ENCODE data around the gene EIF1B. TPM values are rescaled to one million over a fixed set of nuclear protein-coding genes. Genes with fewer than 3 reads are reported as not detected.

Gene EIF1B
- total RNA-seq, 3 donors from 2014 or later = 30.9 to 38.0 (median 31.2) TPM

- no peaks in the 10 kb centered on the region for H3K36me3 ChIP-seq
- no peak for TF ChIP-seq POLR2AphosphoS5 (IDR thresholded peaks at IDR 0.05)
- TF ChIP-seq POLR2A (IDR thresholded peaks at IDR 0.05) = no peak
- TF ChIP-seq CTCF (IDR thresholded peaks at IDR 0.05) = no peak
- H3K4me1 ChIP-seq = no peaks in the 10 kb centered on the region
- DNase-seq (ENCODE audit: low spot score in 2 of 2) = no peak
- no peaks in the 10 kb centered on the region for H3K9me3 ChIP-seq
- no peaks in the 10 kb centered on the region for H3K27me3 ChIP-seq
- H3K27ac ChIP-seq = no peak overlapping the region
- intact Hi-C loops (cut with DNase I; ENCODE audit: low total_unique reads) = no loop called here
- H3K4me3 ChIP-seq = no peak overlapping the region
Observed at GRCh38 chr3:40328374-40328773, 18.9 kb downstream of the EIF1B start.

GRCh38 chr3:40329071-40329470 is 19.6 kb downstream of the EIF1B start:
- DNase-seq (ENCODE audit: low spot score in 2 of 2) = no peak
- intact Hi-C loops (cut with DNase I; ENCODE audit: low total_unique reads) = no loop called here

GRCh38 chr3:40332684-40333083 is 23.2 kb downstream of the EIF1B start:
- Histone ChIP-seq H3K4me3 (no peak overlapping the region), H3K27me3 (no peaks in the 10 kb centered on the region), H3K4me1 (no peaks in the 10 kb centered on the region), H3K9me3 (no peaks in the 10 kb centered on the region), H3K27ac (peak overlapping the region in 1 of 2 donors; percentile 25), H3K36me3 (no peaks in the 10 kb centered on the region)
- TF ChIP-seq POLR2AphosphoS5 (IDR thresholded peaks at IDR 0.05) = no peak
- DNase-seq (ENCODE audit: low spot score in 2 of 2) = no peak
- intact Hi-C loops (cut with DNase I; ENCODE audit: low total_unique reads) = no loop called here

More at GRCh38 chr3:40329071-40329470, 19.6 kb downstream of the EIF1B start:
- H3K4me3 ChIP-seq = no peak overlapping the region
- H3K27me3 ChIP-seq = no peaks in the 10 kb centered on the region
- no peaks in the 10 kb centered on the region for H3K9me3 ChIP-seq
- H3K36me3 ChIP-seq = no peaks in the 10 kb centered on the region
- H3K4me1 ChIP-seq = no peaks in the 10 kb centered on the region
- no peak for TF ChIP-seq POLR2A (IDR thresholded peaks at IDR 0.05)
- no peak for TF ChIP-seq CTCF (IDR thresholded peaks at IDR 0.05)
- no peak for TF ChIP-seq POLR2AphosphoS5 (IDR thresholded peaks at IDR 0.05)
- no peak overlapping the region for H3K27ac ChIP-seq

GRCh38 chr3:40333416-40333815 is 23.9 kb downstream of the EIF1B start:
- peak; percentile 58 to 66 for DNase-seq (ENCODE audit: low spot score in 2 of 2)
- H3K27ac ChIP-seq = peak overlapping the region in 1 of 2 donors; percentile 36
- H3K27me3 ChIP-seq = no peaks in the 10 kb centered on the region
- TF ChIP-seq POLR2AphosphoS5 (IDR thresholded peaks at IDR 0.05) = no peak
- TF ChIP-seq POLR2A (IDR thresholded peaks at IDR 0.05) = no peak
- no peak for TF ChIP-seq CTCF (IDR thresholded peaks at IDR 0.05)
- no peak overlapping the region for H3K4me3 ChIP-seq
- H3K36me3 ChIP-seq = no peaks in the 10 kb centered on the region
- H3K9me3 ChIP-seq = no peaks in the 10 kb centered on the region
- intact Hi-C loops (cut with DNase I; ENCODE audit: low total_unique reads) = no loop called here
- no peaks in the 10 kb centered on the region for H3K4me1 ChIP-seq

GRCh38 chr3:40333852-40334251 is 24.3 kb downstream of the EIF1B start:
- intact Hi-C loops (cut with DNase I; ENCODE audit: low total_unique reads) = no loop called here
- Histone ChIP-seq H3K4me3 (no peak overlapping the region), H3K27me3 (no peaks in the 10 kb centered on the region), H3K27ac (peak overlapping the region in 1 of 2 donors; percentile 36), H3K36me3 (no peaks in the 10 kb centered on the region), H3K9me3 (no peaks in the 10 kb centered on the region), H3K4me1 (no peaks in the 10 kb centered on the region)
- TF ChIP-seq POLR2AphosphoS5 (IDR thresholded peaks at IDR 0.05) (no peak), CTCF (IDR thresholded peaks at IDR 0.05) (no peak), POLR2A (IDR thresholded peaks at IDR 0.05) (no peak)
- DNase-seq (ENCODE audit: low spot score in 2 of 2) = no peak

GRCh38 chr3:40336101-40336500 is 26.6 kb downstream of the EIF1B start:
- no peak for DNase-seq (ENCODE audit: low spot score in 2 of 2)
- H3K36me3 ChIP-seq = no peaks in the 10 kb centered on the region
- no peaks in the 10 kb centered on the region for H3K4me1 ChIP-seq
- TF ChIP-seq POLR2AphosphoS5 (IDR thresholded peaks at IDR 0.05) (no peak), POLR2A (IDR thresholded peaks at IDR 0.05) (no peak), CTCF (IDR thresholded peaks at IDR 0.05) (no peak)
- intact Hi-C loops (cut with DNase I; ENCODE audit: low total_unique reads) = no loop called here
- no peaks in the 10 kb centered on the region for H3K9me3 ChIP-seq
- no peak overlapping the region for H3K4me3 ChIP-seq
- H3K27me3 ChIP-seq = no peaks in the 10 kb centered on the region
- H3K27ac ChIP-seq = no peak overlapping the region

Measured in breast epithelium (tissue), 4 donors.